Activated B cell treated with CpG ODN at 0.5 μM for 24 hours (primary cell): Measurements from ENCODE around the gene SLC2A4RG. TPM values are rescaled to one million over a fixed set of nuclear protein-coding genes. Genes with fewer than 3 reads are reported as not detected.

ENCODE experiments used
- ATAC-seq: fragments of 200-7000 bp; cut with Tn5 transposase; one replicate; pipeline ENCODE4 v1.10.0; 2021; ENCODE audit warnings: low read depth, mild to moderate bottlenecking, moderate library complexity
- CTCF ChIA-PET: fragments of 350-600 bp; sonication (Branson Sonifier 250); formaldehyde crosslinking; loops from one replicate; lab custom pipeline; 2021; ENCODE audit warnings: antibody characterized with exemption; lab: Charles Lee
- POLR2A ChIA-PET: fragments of 350-600 bp; sonication (Branson Sonifier 250); formaldehyde crosslinking; loops from one replicate; lab custom pipeline; 2021; ENCODE audit warnings: antibody characterized with exemption; lab: Charles Lee
- DNase-seq: peaks from one replicate; pipeline ENCODE4 v3.0.0; 2022
- H3K27ac Mint-ChIP-seq: one replicate; pipeline ENCODE4 v1.8.0; 2020; ENCODE audit warnings: mixed read lengths
- H3K27me3 Mint-ChIP-seq: one replicate; pipeline ENCODE4 v1.8.0; 2021; ENCODE audit warnings: mixed read lengths
- H3K36me3 Mint-ChIP-seq: one replicate; pipeline ENCODE4 v1.8.0; 2021; ENCODE audit warnings: low read depth, mixed read lengths
- H3K4me1 Mint-ChIP-seq: one replicate; pipeline ENCODE4 v1.8.0; 2021; ENCODE audit warnings: mixed read lengths
- H3K4me3 Mint-ChIP-seq: one replicate; pipeline ENCODE4 v1.8.0; 2020; ENCODE audit warnings: mild to moderate bottlenecking, mixed read lengths
- H3K9me3 Mint-ChIP-seq: one replicate; pipeline ENCODE4 v1.8.0; 2020; ENCODE audit warnings: mixed read lengths
- intact Hi-C: fragments of 100-400 bp; cut with micrococcal nuclease; formaldehyde crosslinking; loops from one replicate; pipeline ENCODE4 v1.15.1; 2024
- total RNA-seq: library from RNA; stranded (reverse); gene quantifications from 2 replicates; pipeline ENCODE4 v1.2.3, GENCODE V29; 2022
- TF ChIP-seq, protein P1 (sequence below): fragments of 200-600 bp; IDR thresholded peaks from one replicate; pipeline ENCODE4 v1.8.0; 2022; ENCODE audit warnings: antibody characterized with exemption, mild to moderate bottlenecking

The SLC2A4RG gene
- total RNA-seq, 1 donor from 2014 or later: 28.1 TPM

DNA sequence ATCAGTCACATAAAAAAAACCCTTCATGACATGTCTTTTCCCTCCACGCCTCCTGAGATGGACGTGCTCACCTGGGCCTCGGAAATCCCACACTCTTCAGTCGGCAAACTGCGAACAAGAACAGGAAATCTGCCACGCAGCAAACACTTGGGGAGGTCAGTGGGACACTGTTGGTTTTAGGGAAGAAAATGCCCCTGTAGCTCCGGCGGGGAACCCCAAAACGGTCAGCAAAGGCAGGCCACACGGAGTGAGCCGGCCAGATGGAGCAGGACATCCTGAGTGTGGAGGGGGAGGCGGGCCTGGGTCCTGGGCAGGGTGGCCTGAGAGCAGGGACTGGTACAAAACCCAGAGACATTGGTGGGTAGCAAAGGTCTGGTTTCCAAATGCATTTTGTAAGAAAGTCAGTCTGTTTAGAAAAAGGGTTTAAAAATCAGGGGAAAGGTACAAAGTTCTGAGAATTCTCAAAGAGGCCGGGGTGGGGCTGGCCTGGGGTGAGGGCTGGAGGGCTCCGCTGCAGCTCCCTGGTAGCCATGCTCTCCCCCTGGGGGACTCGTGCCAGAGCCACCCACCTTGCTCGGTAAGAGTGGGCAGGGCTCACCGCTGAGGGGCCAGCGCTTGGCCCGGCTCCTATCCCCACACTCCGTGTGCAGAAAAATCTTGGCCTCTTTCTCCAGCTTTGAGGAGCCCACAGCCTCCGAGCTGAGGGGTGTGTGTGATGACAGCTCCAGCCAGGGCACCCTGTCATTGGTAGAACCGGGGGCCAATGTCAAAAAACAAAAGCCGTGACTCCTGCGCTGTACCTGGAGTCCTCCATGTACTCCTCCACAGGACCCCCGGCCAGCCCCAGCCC, 5.2 kb downstream of the SLC2A4RG start:
- no peak for ATAC-seq
- no peak for DNase-seq
- intact Hi-C loops: no loop called here
- H3K27me3 Mint-ChIP-seq: no peaks in the 10 kb centered on the region
- peaks cover 1% of the 10 kb centered on the region for H3K36me3 Mint-ChIP-seq
- ChIA-PET POLR2A (interaction anchor here (0.6 to 2.7 kb wide), 2 partner anchors 38 to 171 kb away, joined by 3 to 10 read pairs; partner anchors contain the start of genes ARFRP1, HELZ2 and ZGPAT), CTCF (no interaction called here)
- TF ChIP-seq, protein P1, sequence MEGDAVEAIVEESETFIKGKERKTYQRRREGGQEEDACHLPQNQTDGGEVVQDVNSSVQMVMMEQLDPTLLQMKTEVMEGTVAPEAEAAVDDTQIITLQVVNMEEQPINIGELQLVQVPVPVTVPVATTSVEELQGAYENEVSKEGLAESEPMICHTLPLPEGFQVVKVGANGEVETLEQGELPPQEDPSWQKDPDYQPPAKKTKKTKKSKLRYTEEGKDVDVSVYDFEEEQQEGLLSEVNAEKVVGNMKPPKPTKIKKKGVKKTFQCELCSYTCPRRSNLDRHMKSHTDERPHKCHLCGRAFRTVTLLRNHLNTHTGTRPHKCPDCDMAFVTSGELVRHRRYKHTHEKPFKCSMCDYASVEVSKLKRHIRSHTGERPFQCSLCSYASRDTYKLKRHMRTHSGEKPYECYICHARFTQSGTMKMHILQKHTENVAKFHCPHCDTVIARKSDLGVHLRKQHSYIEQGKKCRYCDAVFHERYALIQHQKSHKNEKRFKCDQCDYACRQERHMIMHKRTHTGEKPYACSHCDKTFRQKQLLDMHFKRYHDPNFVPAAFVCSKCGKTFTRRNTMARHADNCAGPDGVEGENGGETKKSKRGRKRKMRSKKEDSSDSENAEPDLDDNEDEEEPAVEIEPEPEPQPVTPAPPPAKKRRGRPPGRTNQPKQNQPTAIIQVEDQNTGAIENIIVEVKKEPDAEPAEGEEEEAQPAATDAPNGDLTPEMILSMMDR: no peak
- H3K4me3 Mint-ChIP-seq: no peak overlapping the region
- H3K4me1 Mint-ChIP-seq: peaks cover 1% of the 10 kb centered on the region
- H3K27ac Mint-ChIP-seq: no peak overlapping the region
- H3K9me3 Mint-ChIP-seq: no peaks in the 10 kb centered on the region

DNA sequence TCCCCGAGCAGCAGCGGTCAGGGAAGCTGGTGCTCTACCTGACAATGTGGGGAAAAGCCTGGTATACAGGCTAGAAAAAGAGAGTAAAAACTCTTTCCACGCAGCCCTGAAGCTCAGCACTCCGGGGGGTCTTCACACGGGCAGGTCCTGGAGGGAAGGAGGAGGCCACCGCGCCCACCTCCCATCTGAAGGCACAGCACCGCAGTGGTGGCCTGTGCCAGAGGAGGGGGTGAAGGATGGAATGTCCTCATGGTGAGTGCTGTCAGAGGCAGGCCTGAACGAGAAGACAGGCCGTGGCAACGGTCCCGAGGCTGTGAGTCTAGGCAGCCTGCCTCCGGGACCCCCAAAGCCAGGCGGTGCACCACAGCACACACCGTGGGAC, 5.8 kb downstream of the SLC2A4RG start:
- CTCF ChIA-PET: no interaction called here
- ATAC-seq: no peak
- peaks cover 1% of the 10 kb centered on the region for H3K4me1 Mint-ChIP-seq

DNA sequence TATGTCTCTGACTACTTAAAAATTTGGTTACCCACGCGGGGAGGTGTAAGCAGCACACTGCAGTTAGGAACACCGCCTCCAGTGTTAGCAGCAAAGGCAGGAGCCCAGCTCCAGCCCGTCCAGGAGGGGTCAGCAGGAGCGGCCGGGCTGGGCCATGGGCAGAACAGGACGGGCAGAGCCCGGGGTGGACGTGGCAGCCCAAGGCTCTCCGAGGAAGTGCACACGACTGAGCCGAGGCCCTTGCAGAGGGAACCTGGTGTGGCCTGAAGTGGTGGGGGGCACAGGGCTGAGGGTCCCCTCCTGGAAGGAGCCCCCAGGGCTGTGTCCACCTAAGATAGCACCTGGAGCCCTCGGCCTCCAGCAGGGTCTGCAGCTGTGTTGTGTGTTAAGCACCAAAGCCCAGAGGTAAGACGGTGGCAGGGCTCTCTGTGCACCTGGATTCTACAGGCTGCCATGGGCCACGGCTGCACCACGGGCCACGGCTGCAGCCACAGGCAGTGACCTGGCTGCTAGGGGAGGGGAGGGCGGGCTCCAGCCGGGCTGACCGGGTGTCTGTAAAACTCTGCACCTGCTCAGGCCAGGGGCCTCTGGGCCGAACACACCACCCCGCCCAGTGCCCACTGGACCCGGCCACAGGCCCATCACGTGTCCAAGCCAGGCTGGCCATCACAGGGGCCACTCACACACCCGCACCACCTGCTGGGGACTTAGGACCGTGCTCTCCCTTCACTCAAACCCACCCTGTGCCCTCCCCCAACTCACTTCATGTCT, 6.6 kb downstream of the SLC2A4RG start:
- no peak overlapping the region for H3K27ac Mint-ChIP-seq
- CTCF ChIA-PET: no interaction called here

More for the DNA sequence above, 5.8 kb downstream of the SLC2A4RG start:
- peaks cover 1% of the 10 kb centered on the region for H3K36me3 Mint-ChIP-seq
- H3K27me3 Mint-ChIP-seq: no peaks in the 10 kb centered on the region
- H3K27ac Mint-ChIP-seq: no peak overlapping the region
- DNase-seq: no peak
- H3K9me3 Mint-ChIP-seq: no peaks in the 10 kb centered on the region
- H3K4me3 Mint-ChIP-seq: no peak overlapping the region
- intact Hi-C loops: no loop called here
- POLR2A ChIA-PET: no interaction called here
- TF ChIP-seq, protein P1: no peak

DNA sequence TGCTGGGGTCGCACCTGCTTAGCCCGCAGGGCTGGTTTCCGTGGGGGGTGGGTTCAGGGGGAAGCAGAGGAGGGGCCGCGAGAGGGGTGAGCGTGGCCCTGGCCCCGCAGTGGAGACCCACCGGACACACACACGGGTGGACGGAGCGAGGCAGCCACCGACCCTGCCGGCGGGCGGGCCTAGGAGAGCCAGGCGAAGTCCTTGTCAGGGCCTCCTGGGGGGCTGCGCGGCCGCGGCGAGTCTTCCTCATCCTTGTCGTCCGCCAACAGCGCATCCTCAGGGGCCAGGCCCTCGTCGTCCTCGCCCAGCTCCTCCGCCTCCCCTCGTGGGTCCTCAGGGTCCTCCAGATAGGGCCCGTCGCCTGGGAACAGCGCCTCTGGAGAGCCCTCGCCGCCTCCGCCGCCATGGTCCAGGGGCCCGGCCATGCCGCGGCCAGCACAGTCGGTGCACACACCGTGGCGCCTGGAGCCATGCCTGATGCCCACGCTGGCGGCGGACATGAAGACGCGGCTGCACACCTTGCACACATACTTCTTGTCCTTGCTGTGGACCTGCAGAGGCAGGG, 7.3 kb downstream of the SLC2A4RG start:
- no peaks in the 10 kb centered on the region for H3K4me1 Mint-ChIP-seq
- H3K27ac Mint-ChIP-seq: no peak overlapping the region
- intact Hi-C loops: no loop called here
- TF ChIP-seq, protein P1: no peak
- no peak overlapping the region for H3K4me3 Mint-ChIP-seq
- ATAC-seq (no peak), DNase-seq (no peak)
- POLR2A ChIA-PET: no interaction called here
- no peaks in the 10 kb centered on the region for H3K9me3 Mint-ChIP-seq
- no peaks in the 10 kb centered on the region for H3K27me3 Mint-ChIP-seq
- peaks cover 1% of the 10 kb centered on the region for H3K36me3 Mint-ChIP-seq
- CTCF ChIA-PET: no interaction called here

More for the DNA sequence above, 6.6 kb downstream of the SLC2A4RG start:
- TF ChIP-seq, protein P1: no peak
- Mint-ChIP-seq H3K4me1 (peaks cover 1% of the 10 kb centered on the region), H3K36me3 (peaks cover 1% of the 10 kb centered on the region), H3K27me3 (no peaks in the 10 kb centered on the region), H3K9me3 (no peaks in the 10 kb centered on the region), H3K4me3 (no peak overlapping the region)
- ATAC-seq: no peak
- no peak for DNase-seq
- POLR2A ChIA-PET: no interaction called here
- intact Hi-C loops: no loop called here

DNA sequence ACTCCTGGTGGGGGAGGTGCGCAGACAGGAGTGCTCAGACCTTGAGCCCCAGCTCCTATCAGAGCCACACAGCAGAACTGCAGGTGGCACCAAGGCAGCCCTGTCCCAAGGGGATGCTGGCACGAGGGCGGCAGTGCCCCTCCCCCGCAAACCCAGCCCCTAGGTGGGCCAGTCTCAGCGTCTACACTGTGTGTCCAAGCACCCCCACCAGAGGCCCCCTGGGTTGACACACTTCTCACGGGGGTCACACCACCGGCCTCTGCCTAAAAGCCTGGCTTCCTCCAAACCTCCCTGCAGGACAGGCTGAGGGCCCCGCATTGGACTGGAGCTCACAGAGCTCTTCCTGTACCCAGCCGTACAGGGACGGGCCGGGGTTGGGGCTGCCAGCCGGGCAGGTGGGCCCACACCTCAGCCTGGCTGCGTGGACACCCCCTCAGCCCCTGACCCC, 8.1 kb downstream of the SLC2A4RG start:
- no peak overlapping the region for H3K27ac Mint-ChIP-seq
- H3K9me3 Mint-ChIP-seq: no peaks in the 10 kb centered on the region
- peaks cover 1% of the 10 kb centered on the region for H3K36me3 Mint-ChIP-seq
- H3K4me3 Mint-ChIP-seq: no peak overlapping the region
- ATAC-seq (no peak), DNase-seq (no peak)
- H3K27me3 Mint-ChIP-seq: no peaks in the 10 kb centered on the region
- CTCF ChIA-PET: no interaction called here
- intact Hi-C loops: no loop called here
- POLR2A ChIA-PET: no interaction called here
- H3K4me1 Mint-ChIP-seq: no peaks in the 10 kb centered on the region
- TF ChIP-seq, protein P1: no peak
